ENCODE measurements around the gene DSTYK. TPM values are rescaled to one million over a fixed set of nuclear protein-coding genes. Genes with fewer than 3 reads are reported as not detected.

Gene DSTYK
- total and polyA plus RNA-seq, 4 donors: 3.5 to 19.3 (median 7.1) TPM

GRCh38 chr1:205255941-205256780 lies 44.7 kb upstream of the DSTYK start:
- Histone ChIP-seq H3K4me1 (ENCODE audit: control insufficient read depth in 5 of 5, insufficient read depth in 5 of 5, low read length in 5 of 5) (peaks cover 0 to 15% (median 5%) of the 10 kb centered on the region in 5 donors), H3K9ac (ENCODE audit: insufficient read depth in 1 of 2, low read length in 2 of 2) (peak overlapping the region in 1 of 2 donors; percentile 8), H3K4me3 (no peak overlapping the region), H3K9me3 (ENCODE audit: control insufficient read depth in 4 of 4, insufficient read depth in 3 of 4, low read length in 3 of 4) (no peaks in the 10 kb centered on the region), H3K36me3 (ENCODE audit: control insufficient read depth in 4 of 4, insufficient read depth in 4 of 4, low read length in 4 of 4) (no peaks in the 10 kb centered on the region), H3K27me3 (ENCODE audit: control insufficient read depth in 3 of 3, insufficient read depth in 3 of 3, low read length in 2 of 3) (no peaks in the 10 kb centered on the region), H3K27ac (ENCODE audit: low read depth in 1 of 2, low read length in 1 of 2) (no peak overlapping the region)
- peak; percentile 98 for TF ChIP-seq CTCF (IDR thresholded peaks at IDR 0.05; ENCODE audit: control extremely low read depth, extremely low read depth)
- peak; percentile 94 to 95 (median 94) for DNase-seq
- ATAC-seq (ENCODE audit: insufficient read depth, low FRiP score): peak; percentile 93
- 35 to 47% methylated on average over 8 of the region's 8 CpGs for WGBS, 2 donors

- ATAC-seq (ENCODE audit: insufficient read depth, low FRiP score): no peak
- Histone ChIP-seq H3K9ac (ENCODE audit: insufficient read depth in 1 of 2, low read length in 2 of 2) (no peak overlapping the region), H3K4me3 (no peak overlapping the region), H3K36me3 (ENCODE audit: control insufficient read depth in 4 of 4, insufficient read depth in 4 of 4, low read length in 4 of 4) (no peaks in the 10 kb centered on the region), H3K4me1 (ENCODE audit: control insufficient read depth in 5 of 5, insufficient read depth in 5 of 5, low read length in 5 of 5) (peaks cover 3 to 60% (median 27%) of the 10 kb centered on the region in 5 donors), H3K27me3 (ENCODE audit: control insufficient read depth in 3 of 3, insufficient read depth in 3 of 3, low read length in 2 of 3) (no peaks in the 10 kb centered on the region), H3K9me3 (ENCODE audit: control insufficient read depth in 4 of 4, insufficient read depth in 3 of 4, low read length in 3 of 4) (no peaks in the 10 kb centered on the region), H3K27ac (ENCODE audit: low read depth in 1 of 2, low read length in 1 of 2) (no peak overlapping the region)
- TF ChIP-seq CTCF (IDR thresholded peaks at IDR 0.05; ENCODE audit: control extremely low read depth, extremely low read depth): no peak
- DNase-seq: no peak
- WGBS, 2 donors: 68 to 87% methylated on average over 5 of the region's 5 CpGs
Observed at GRCh38 chr1:205251576-205251975, 40.1 kb upstream of the DSTYK start.

GRCh38 chr1:205250699-205251098 lies 39.2 kb upstream of the DSTYK start:
- Histone ChIP-seq H3K36me3 (ENCODE audit: control insufficient read depth in 4 of 4, insufficient read depth in 4 of 4, low read length in 4 of 4) (no peaks in the 10 kb centered on the region), H3K27ac (ENCODE audit: low read depth in 1 of 2, low read length in 1 of 2) (no peak overlapping the region), H3K4me1 (ENCODE audit: control insufficient read depth in 5 of 5, insufficient read depth in 5 of 5, low read length in 5 of 5) (peaks cover 3 to 59% (median 24%) of the 10 kb centered on the region in 5 donors), H3K9ac (ENCODE audit: insufficient read depth in 1 of 2, low read length in 2 of 2) (no peak overlapping the region), H3K27me3 (ENCODE audit: control insufficient read depth in 3 of 3, insufficient read depth in 3 of 3, low read length in 2 of 3) (no peaks in the 10 kb centered on the region), H3K9me3 (ENCODE audit: control insufficient read depth in 4 of 4, insufficient read depth in 3 of 4, low read length in 3 of 4) (no peaks in the 10 kb centered on the region), H3K4me3 (no peak overlapping the region)
- no peak for DNase-seq
- WGBS, 2 donors: 71% methylated on average over 6 of the region's 6 CpGs
- no peak for ATAC-seq (ENCODE audit: insufficient read depth, low FRiP score)
- TF ChIP-seq CTCF (IDR thresholded peaks at IDR 0.05; ENCODE audit: control extremely low read depth, extremely low read depth): no peak

Measured in lung (tissue), 12 donors.